ENCODE results near the gene TLCD4.

The TLCD4 gene

DNA sequence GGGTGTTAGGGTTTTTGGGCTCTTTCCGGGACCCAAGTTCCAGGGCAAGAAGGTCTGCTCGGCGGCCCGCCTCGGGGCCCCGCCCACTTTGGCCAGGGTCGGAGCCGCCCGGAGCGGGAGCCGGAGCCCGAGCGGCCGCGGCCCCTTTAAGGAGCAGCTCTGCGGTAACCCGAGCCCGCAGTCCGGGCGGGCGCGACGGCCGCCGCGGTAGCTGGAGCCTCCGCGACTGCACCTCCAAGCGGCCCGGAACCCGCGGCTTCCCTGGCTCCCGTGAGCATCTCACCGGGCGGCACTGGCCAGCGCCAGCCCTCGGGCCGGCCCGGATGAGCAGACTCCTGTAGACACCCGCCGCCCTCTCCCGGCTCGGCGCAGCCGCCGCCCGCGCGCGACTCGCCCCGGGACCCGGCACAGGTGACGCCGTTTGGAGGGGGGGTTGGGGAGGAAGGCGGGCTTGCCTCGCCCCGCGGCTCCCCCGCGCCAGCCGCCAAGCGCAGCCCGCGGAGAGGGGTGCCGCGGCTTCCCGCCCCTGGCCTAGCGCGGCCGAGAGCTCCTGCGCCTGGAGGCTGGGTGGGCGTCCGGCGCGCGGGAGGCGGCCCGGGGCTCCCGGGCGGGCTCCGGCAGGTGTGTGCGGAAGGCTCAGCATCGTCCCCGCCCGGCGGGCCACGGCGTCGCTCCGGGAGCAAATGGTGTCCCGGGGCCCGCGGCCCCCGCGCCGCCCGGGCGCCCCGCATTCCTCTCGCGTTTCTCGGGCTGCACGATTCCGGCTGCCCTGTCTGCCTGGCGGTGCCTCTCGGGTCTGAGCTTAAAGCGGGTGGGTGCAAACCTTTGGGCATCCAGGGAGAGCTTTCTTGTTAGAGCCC, at the start of gene TLCD4:
Gene TLCD4, plus strand, starts transcription at position 149 of the 860 bp plus-strand sequence. CDS start 26,547 bp downstream, outside the sequence.
- DNase-seq (ENCODE audit: insufficient read length, low spot score), result peak; percentile 51

GRCh38 chr1:95067568-95067967, 49.6 kb upstream of the TLCD4 start:
- DNase-seq (ENCODE audit: insufficient read length, low spot score) (no peak), FAIRE-seq (no peak)
- no peak for TF ChIP-seq POLR2A (IDR thresholded peaks at IDR 0.05; ENCODE audit: low read depth, low read length)

More for the DNA sequence above, at the start of gene TLCD4:
- no peak; the same call in 1 of the 2 replicates for TF ChIP-seq POLR2A (IDR thresholded peaks at IDR 0.05; ENCODE audit: low read depth, low read length)
- FAIRE-seq, result no peak

DNA sequence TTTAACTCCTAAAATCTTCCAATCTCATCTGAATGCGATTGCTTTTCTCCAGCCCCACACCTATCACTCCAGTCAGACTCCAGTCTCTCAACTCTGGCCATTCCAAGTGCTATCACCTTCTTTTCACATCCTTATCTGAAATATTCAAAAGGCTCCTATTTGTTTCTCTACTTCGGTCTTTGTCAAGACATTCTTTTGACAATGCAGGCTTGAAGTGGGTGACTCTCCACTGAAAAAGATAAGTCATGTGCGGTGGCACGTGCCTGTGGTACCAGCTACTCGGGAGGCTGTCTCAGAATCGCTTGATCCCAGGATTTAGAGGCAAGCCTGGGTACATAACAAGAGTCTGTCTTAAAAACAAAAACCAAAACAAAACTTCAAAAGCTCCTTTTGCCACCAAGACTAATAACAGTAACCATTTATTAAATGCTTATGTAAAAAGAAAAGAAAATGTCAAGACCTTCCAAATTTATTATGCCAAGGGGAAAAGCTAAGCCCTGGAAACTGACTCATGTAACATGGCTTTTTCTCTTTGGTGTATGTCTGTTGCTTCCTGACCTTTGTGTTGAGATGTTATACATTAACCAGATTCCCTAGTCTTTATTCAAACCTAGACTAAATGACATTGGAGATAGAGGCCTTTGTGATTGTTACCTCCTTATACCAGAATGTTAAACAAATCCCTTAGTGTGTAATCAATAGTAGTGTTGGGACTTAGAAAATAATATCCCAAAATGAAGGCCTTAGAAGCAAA, 48.0 kb upstream of the TLCD4 start:
- no peak for TF ChIP-seq POLR2A (IDR thresholded peaks at IDR 0.05; ENCODE audit: low read depth, low read length)
- FAIRE-seq (no peak), DNase-seq (ENCODE audit: insufficient read length, low spot score) (no peak)

- no peak for TF ChIP-seq POLR2A (IDR thresholded peaks at IDR 0.05; ENCODE audit: low read depth, low read length)
- no peak for DNase-seq (ENCODE audit: insufficient read length, low spot score)
- no peak for FAIRE-seq
These were observed 47.5 kb upstream of the TLCD4 start for GRCh38 chr1:95069710-95070093.

DNA sequence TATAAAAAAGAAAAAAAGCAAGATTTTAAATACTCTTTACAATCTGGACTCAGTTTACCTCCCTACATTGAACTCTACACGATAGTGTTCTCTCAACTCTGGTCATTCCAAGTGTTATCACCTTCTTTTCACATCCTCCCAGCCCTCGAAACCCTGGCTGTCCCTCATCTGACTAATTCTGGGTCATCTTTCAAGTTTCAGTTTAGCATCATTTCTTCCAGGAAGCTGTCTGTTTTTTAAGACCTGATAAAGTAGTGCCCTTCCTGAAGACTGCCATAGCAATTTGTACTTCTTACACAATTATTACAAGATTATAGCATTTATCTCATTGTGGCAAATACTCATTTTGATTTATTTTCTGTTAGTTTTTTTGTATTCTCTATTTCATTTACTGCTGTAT, 45.6 kb upstream of the TLCD4 start:
- DNase-seq (ENCODE audit: insufficient read length, low spot score) (no peak), FAIRE-seq (no peak)
- no peak for TF ChIP-seq POLR2A (IDR thresholded peaks at IDR 0.05; ENCODE audit: low read depth, low read length)

DNA sequence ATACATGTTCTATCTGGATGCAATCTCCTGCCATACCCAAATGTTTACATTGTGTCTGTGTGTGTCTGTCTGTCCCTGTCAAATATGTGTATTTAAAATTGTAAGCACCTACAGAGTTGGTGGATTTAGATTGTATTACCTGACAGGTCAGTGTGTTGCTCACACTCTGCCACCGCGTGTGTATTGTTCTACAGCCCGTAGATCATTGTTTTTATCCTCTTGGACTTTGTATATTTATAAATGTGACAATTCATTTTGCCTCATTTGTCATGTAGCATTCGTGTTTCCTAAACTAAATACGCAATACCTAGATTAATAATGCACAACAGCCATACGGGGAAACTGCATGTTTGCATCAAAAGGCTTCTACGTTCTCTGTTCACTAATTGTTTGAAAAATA, 45.0 kb upstream of the TLCD4 start:
- no peak for FAIRE-seq
- TF ChIP-seq POLR2A (IDR thresholded peaks at IDR 0.05; ENCODE audit: low read depth, low read length), result no peak

DNA sequence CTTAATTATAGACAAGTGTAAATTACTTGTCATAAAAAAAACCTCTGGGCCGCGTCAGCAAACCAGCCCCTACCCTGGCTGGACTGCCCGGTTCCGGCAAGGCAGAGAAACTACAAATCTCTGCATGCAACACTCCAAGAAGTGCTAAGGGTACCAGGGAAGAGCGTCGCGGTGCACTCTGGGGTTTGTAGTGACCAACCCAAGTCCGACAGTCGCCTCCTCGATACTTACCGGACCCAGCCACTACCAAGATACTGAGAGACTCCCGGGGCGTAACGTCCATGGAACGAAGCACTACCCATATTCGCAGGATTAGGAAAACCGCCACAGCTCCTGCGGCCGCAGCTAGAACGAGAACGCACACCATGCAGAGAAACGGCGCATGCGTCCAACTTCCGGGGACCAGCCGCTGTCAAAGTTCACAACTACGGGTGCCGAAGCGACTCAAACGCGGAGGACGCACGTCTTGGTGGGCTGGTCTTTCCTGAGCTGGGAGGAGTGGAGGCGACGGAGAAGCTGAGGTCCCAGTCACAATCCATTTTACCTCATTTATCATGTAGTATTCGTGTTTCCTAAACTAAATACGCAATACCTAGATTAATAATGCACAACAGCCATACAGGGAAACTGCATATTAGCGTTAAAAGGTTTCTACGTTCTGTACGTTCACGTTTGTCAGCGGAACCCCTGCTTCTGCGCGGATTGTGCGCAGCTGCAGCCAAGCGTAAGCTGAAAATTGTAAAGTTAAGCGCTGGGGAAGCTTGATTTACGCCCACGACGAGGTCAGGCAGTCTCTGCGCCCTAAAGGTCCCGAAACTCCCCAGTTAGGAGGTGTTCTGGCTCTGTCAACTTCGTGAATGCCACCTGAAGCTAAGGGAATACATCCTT, 44.4 kb upstream of the TLCD4 start, which contains the start of gene ALG14:
Gene ALG14, minus strand, starts transcription at position 420 of the 888 bp plus-strand sequence. Its CDS starts 53 bp downstream, at position 367.
- FAIRE-seq (peak; percentile 91), DNase-seq (ENCODE audit: insufficient read length, low spot score) (peak; percentile 83)
- peak; percentile 59; the same call in 1 of the 2 replicates for TF ChIP-seq POLR2A (IDR thresholded peaks at IDR 0.05; ENCODE audit: low read depth, low read length)

More for the DNA sequence above, 45.0 kb upstream of the TLCD4 start:
- no peak for DNase-seq (ENCODE audit: insufficient read length, low spot score)

- no peak for TF ChIP-seq POLR2A (IDR thresholded peaks at IDR 0.05; ENCODE audit: low read depth, low read length)
- DNase-seq (ENCODE audit: insufficient read length, low spot score), result no peak
- no peak for FAIRE-seq
These were observed 43.7 kb upstream of the TLCD4 start for GRCh38 chr1:95073446-95073845.

DNA sequence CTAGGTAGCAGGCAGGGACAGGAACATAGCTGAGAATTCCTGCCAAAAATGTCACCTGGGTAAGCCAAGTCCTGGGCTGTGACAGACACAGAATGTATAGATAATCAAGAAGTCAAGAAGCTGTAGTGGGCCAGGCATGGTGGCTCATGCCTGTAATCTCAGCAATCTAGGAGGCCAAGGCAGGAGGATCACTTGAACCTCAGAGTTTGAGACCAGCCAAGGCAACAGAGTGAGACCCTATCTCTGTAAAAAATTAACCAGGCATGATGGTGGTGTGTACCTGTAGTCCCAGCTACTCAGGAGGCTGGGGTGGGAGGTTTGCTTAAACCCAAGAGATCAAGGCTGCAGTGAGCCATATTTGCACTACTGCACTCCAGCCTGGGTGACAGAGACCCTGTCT, 41.1 kb upstream of the TLCD4 start:
- no peak for FAIRE-seq

DNA sequence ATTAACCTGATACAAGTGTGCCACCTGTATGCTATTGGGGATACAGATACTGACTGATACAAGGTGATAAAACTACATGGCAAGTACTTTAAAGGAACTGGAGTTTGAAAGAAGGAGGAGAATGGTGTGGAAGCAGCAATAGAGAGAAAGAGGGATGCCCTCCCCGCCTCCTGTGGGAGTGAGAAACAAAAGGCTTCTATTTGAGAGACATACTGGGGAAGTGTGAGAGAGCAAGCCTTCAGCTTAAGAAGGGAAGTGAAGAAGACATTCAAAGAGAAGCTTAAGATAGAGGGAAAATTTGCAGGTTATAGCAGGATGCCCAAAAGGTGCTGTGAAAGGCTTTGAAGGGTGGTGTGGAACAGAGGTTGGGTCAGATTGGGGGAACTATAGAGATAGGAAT, 36.7 kb upstream of the TLCD4 start:
- no peak for DNase-seq (ENCODE audit: insufficient read length, low spot score)
- no peak for TF ChIP-seq POLR2A (IDR thresholded peaks at IDR 0.05; ENCODE audit: low read depth, low read length)
- FAIRE-seq, result no peak

More for the DNA sequence above, 41.1 kb upstream of the TLCD4 start:
- no peak for TF ChIP-seq POLR2A (IDR thresholded peaks at IDR 0.05; ENCODE audit: low read depth, low read length)
- DNase-seq (ENCODE audit: insufficient read length, low spot score), result no peak

- DNase-seq (ENCODE audit: insufficient read length, low spot score), result no peak
- no peak for TF ChIP-seq POLR2A (IDR thresholded peaks at IDR 0.05; ENCODE audit: low read depth, low read length)
- FAIRE-seq, result no peak
These were observed 36.3 kb upstream of the TLCD4 start for GRCh38 chr1:95080879-95081278.

DNA sequence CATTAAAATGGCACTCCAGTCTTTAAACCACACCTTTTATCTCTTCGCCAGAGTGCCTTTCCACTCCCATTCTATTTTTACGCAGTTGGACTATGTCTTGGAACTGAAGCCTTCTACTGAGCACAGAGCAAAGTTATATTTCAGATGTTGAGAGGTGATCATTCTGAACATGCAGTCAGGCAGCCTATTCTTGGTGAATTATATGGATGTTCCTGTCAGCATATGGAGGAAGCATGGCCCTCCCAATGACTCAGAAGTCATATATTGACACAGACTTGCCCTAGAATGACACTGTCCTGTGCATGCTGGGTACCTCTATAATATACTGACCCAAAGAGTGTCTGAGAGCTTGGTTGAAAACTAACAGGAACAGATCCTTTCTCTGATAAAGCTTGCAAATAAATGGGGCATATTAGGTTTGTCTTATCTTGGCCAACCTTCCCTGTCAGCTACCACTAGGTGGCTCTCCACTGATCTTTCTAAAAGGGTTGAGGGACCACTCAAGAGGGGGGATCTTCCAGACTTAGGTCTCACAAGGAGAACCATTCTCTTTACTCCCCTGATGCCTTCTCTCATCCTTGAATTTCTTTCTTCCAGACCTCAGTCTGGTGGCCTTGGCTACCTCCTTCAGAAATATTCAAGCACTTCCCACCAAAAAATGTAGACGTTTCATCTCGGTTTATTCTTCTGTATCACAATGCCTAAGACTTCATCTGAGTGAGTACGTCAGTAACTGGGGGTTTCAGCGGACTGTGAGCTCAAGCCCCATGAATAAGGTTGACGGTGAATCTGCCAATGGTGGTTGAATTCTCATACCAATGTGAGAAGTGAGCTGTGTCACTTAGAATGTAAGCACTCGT, 32.6 kb upstream of the TLCD4 start:
- no peak for TF ChIP-seq POLR2A (IDR thresholded peaks at IDR 0.05; ENCODE audit: low read depth, low read length)
- DNase-seq (ENCODE audit: insufficient read length, low spot score), result no peak
- FAIRE-seq, result peak; percentile 57

GRCh38 chr1:95085376-95085775, 31.8 kb upstream of the TLCD4 start:
- no peak for DNase-seq (ENCODE audit: insufficient read length, low spot score)
- FAIRE-seq, result no peak
- no peak for TF ChIP-seq POLR2A (IDR thresholded peaks at IDR 0.05; ENCODE audit: low read depth, low read length)

Measured in H54 (cell line).